ENCODE results near the gene PTPRN2.

DNA sequence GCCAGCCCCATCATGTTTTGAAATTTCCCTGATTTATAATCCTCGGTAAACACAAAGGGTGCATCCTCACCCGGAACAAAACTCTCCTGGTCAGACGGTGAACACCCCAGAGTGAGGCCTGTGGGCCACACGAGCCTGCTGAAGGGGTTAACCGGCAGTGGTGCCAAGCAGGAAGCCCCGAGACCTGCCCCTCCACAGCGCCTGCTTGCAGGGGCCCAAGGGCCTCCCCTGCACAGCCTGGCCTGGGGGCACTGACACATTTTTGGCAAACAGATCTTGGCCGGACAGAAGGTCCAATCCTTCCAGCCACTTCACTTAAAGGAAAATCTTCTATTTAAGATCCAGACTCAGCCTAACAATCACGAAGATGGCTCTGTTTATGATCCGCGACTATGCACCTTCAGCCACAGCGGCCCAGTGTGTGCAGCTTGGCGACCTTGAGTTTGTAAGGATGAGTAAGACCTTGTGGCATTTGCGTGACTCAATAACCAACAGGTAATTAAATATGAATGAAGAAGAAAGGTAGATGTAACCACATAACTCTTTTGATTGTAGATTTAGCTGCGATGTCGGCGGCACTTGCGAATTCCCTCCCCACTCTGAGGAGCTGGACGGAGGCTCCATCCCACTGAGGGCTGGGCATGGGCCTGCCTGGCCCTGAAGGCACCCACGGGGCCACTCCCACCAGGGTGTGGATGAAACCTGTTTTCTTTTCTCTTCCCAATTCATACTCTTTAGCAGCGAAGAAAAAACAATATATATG lies 922.6 kb downstream of the PTPRN2 start:
- TF ChIP-seq, protein P1, sequence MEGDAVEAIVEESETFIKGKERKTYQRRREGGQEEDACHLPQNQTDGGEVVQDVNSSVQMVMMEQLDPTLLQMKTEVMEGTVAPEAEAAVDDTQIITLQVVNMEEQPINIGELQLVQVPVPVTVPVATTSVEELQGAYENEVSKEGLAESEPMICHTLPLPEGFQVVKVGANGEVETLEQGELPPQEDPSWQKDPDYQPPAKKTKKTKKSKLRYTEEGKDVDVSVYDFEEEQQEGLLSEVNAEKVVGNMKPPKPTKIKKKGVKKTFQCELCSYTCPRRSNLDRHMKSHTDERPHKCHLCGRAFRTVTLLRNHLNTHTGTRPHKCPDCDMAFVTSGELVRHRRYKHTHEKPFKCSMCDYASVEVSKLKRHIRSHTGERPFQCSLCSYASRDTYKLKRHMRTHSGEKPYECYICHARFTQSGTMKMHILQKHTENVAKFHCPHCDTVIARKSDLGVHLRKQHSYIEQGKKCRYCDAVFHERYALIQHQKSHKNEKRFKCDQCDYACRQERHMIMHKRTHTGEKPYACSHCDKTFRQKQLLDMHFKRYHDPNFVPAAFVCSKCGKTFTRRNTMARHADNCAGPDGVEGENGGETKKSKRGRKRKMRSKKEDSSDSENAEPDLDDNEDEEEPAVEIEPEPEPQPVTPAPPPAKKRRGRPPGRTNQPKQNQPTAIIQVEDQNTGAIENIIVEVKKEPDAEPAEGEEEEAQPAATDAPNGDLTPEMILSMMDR (IDR thresholded peaks at IDR 0.05 in 2 of 3, conservative IDR thresholded peaks at IDR 0.05 in 1 of 3; ENCODE audit: insufficient read depth in 2 of 3, low read depth in 1 of 3, low read length in 3 of 3): no peak
- TF ChIP-seq MYC (IDR thresholded peaks at IDR 0.05; ENCODE audit: low read depth, low read length) (no peak), MYC (CRISPR knock-in tag; IDR thresholded peaks at IDR 0.05; ENCODE audit: borderline replicate concordance, low read depth) (no peak), RBM34 (IDR thresholded peaks at IDR 0.05; ENCODE audit: borderline replicate concordance, insufficient read depth, low read length) (no peak), HDAC6 (IDR thresholded peaks at IDR 0.05; ENCODE audit: low read depth, low read length) (no peak), ZNF23 (CRISPR knock-in tag; IDR thresholded peaks at IDR 0.05) (no peak), POLR2A (conservative IDR thresholded peaks at IDR 0.05) (no peak), NR2C2 (CRISPR knock-in tag; IDR thresholded peaks at IDR 0.05) (no peak), NR2C2 (tag; IDR thresholded peaks at IDR 0.05) (no peak), JUN (IDR thresholded peaks at IDR 0.05; ENCODE audit: borderline replicate concordance, low read depth, low read length) (no peak), JUN (CRISPR knock-in tag; IDR thresholded peaks at IDR 0.05; ENCODE audit: borderline replicate concordance) (no peak), POLR3G (IDR thresholded peaks at IDR 0.05; ENCODE audit: extremely low read depth, insufficient read length, insufficient replicate concordance) (no peak)
